HUES48 (cell line): ENCODE data around the gene P2RX4.

Source experiments
- H3K27ac ChIP-seq: one replicate; pipeline ENCODE4 v1.7.0; 2013; ENCODE audit warnings: low read depth, low read length, inconsistent platforms
- H3K27me3 ChIP-seq: 2 replicates; pipeline ENCODE4 v1.6.1; 2013; ENCODE audit warnings: mild to moderate bottlenecking, low read length; ENCODE audit not compliant: control insufficient read depth, insufficient read depth
- H3K36me3 ChIP-seq: 2 replicates; pipeline ENCODE4 v1.6.1; 2013; ENCODE audit warnings: low read length; ENCODE audit not compliant: control insufficient read depth, insufficient read depth
- H3K4me1 ChIP-seq: 2 replicates; pipeline ENCODE4 v1.6.1; 2013; ENCODE audit warnings: mild to moderate bottlenecking, low read length; ENCODE audit not compliant: control insufficient read depth, insufficient read depth
- H3K4me3 ChIP-seq: 2 replicates; pipeline ENCODE4 v1.5.1; 2013; ENCODE audit warnings: mild to moderate bottlenecking, low read depth, low read length
- H3K9ac ChIP-seq: 2 replicates; pipeline ENCODE4 v1.6.1; 2013; ENCODE audit warnings: mild to moderate bottlenecking, low read depth, low read length, moderate library complexity
- H3K9me3 ChIP-seq: 2 replicates; pipeline ENCODE4 v1.6.1; 2013; ENCODE audit warnings: low read length; ENCODE audit not compliant: control insufficient read depth, insufficient read depth

The P2RX4 gene

DNA sequence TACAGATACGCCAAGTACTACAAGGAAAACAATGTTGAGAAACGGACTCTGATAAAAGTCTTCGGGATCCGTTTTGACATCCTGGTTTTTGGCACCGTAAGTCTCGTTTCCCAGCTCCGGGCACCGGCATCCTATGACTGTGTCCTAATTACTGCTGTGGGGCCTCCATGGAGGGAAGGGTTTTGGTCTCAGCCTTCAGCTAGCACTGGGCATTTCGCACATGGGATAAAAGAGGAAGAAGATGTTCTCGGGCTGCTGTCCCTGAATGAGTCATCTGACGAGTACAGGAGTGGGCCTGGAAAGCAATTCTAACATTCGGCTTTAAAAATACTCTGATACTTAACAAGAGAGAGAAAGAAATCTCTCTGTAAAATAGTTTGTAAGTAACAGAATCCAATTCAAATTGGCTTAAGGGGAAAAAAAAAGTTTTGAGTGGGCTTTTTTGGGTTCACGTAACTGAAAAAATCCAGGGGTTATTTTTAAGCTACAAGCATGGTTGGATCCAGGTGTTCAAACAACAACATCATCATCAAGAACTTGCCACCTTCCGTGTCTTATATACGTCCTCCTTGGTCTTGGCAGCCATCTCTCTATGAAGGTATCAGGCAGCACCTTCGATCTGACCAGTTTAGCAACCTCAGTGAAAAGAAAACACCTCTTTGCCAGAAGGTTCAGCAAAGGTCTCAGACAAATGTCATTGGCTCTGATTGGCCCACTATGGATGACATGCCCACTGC lies 34.4 kb upstream of the P2RX4 start:
- H3K4me1 ChIP-seq: no peaks in the 10 kb centered on the region
- no peaks in the 10 kb centered on the region for H3K27me3 ChIP-seq
- H3K9ac ChIP-seq: no peak overlapping the region
- no peaks in the 10 kb centered on the region for H3K36me3 ChIP-seq
- no peak overlapping the region for H3K27ac ChIP-seq
- no peaks in the 10 kb centered on the region for H3K9me3 ChIP-seq
- no peak overlapping the region for H3K4me3 ChIP-seq

DNA sequence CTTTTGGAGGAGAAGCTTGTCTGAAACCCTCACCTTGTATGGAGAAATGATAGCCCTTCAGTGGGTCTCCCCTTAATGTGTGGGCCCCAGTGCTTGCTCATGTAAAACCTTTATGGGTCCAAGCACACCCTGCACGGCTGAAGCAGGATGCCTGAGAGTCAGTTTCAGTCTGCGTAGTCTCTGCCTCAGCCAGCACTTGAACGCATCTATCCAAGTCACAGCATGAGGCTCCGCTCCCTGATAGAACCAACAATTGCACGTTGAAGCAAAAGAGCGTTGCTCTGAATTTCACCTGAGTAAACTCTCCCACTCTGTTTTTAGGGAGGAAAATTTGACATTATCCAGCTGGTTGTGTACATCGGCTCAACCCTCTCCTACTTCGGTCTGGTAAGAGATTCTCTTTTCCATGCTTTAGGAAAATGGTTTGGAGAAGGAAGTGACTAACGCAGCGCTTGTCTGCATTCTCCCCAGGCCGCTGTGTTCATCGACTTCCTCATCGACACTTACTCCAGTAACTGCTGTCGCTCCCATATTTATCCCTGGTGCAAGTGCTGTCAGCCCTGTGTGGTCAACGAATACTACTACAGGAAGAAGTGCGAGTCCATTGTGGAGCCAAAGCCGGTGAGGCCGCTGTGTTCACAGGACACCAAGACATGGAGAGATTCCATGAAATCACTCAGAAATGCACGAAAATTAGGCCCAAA lies 33.0 kb upstream of the P2RX4 start:
- Histone ChIP-seq H3K4me3 (no peak overlapping the region), H3K27ac (no peak overlapping the region), H3K9ac (no peak overlapping the region), H3K36me3 (no peaks in the 10 kb centered on the region), H3K4me1 (no peaks in the 10 kb centered on the region), H3K27me3 (no peaks in the 10 kb centered on the region), H3K9me3 (no peaks in the 10 kb centered on the region)

DNA sequence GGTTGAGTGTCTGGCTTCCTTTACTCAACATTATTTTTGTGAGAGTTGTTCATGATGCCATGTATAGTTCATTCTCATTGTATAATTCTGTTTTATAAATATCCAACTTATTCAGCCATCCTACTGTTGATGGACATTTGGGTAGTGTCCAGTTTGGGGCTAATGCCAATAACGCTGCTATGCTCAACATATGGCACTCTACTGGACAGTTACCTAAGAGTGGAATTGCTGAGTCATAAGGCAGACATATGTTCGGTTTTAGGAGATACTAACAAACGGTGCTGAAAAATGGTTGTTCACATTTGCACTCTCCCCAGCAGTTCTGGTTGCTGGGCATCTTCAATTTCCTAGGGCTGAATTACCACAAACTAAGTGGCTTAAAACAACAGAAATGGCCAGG lies 28.7 kb upstream of the P2RX4 start:
- H3K4me3 ChIP-seq: no peak overlapping the region
- no peak overlapping the region for H3K27ac ChIP-seq

DNA sequence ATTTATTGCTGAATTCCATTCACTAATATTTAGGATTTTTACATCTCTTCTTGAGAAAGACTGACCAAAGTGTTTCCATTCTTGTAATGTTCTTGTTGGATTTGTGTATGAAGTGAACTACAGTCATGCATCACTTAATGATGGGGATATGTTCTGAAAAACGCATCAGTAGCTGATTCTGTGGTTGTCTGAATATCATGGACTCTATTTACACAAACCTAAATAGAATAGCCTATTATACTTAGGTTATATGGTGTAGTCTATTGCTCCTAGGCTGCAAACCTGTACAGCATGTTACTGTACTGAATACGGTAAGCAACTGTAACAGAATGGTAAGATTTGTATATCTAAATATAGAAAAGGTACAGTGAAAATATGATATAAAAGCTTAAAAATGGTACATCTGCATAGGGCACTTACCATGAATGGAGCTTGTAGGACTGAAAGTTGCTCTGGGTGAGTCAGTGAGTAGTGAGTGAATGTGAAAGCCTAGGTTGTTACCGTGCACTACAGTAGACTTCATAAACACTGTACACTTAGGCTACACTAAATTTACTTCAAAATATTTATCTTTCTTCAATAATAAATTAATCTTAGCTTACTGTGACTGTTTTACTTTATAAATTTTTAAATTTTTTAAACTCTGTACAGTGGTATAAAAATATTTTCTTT lies 27.6 kb upstream of the P2RX4 start:
- Histone ChIP-seq H3K27me3 (no peaks in the 10 kb centered on the region), H3K9ac (no peak overlapping the region), H3K4me1 (no peaks in the 10 kb centered on the region), H3K4me3 (no peak overlapping the region), H3K27ac (no peak overlapping the region), H3K9me3 (no peaks in the 10 kb centered on the region), H3K36me3 (no peaks in the 10 kb centered on the region)

More for the DNA sequence above, 28.7 kb upstream of the P2RX4 start:
- no peaks in the 10 kb centered on the region for H3K36me3 ChIP-seq
- H3K4me1 ChIP-seq: no peaks in the 10 kb centered on the region
- H3K9me3 ChIP-seq: no peaks in the 10 kb centered on the region
- H3K9ac ChIP-seq: no peak overlapping the region
- H3K27me3 ChIP-seq: no peaks in the 10 kb centered on the region

DNA sequence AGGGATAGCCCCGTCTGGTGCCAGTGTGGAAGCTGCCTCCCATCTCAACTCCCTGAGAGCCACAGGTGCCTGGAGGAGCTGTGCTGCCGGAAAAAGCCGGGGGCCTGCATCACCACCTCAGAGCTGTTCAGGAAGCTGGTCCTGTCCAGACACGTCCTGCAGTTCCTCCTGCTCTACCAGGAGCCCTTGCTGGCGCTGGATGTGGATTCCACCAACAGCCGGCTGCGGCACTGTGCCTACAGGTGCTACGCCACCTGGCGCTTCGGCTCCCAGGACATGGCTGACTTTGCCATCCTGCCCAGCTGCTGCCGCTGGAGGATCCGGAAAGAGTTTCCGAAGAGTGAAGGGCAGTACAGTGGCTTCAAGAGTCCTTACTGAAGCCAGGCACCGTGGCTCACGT lies 25.5 kb upstream of the P2RX4 start:
- Histone ChIP-seq H3K9ac (no peak overlapping the region), H3K36me3 (no peaks in the 10 kb centered on the region), H3K27ac (no peak overlapping the region), H3K4me1 (no peaks in the 10 kb centered on the region), H3K4me3 (no peak overlapping the region), H3K9me3 (no peaks in the 10 kb centered on the region), H3K27me3 (no peaks in the 10 kb centered on the region)

DNA sequence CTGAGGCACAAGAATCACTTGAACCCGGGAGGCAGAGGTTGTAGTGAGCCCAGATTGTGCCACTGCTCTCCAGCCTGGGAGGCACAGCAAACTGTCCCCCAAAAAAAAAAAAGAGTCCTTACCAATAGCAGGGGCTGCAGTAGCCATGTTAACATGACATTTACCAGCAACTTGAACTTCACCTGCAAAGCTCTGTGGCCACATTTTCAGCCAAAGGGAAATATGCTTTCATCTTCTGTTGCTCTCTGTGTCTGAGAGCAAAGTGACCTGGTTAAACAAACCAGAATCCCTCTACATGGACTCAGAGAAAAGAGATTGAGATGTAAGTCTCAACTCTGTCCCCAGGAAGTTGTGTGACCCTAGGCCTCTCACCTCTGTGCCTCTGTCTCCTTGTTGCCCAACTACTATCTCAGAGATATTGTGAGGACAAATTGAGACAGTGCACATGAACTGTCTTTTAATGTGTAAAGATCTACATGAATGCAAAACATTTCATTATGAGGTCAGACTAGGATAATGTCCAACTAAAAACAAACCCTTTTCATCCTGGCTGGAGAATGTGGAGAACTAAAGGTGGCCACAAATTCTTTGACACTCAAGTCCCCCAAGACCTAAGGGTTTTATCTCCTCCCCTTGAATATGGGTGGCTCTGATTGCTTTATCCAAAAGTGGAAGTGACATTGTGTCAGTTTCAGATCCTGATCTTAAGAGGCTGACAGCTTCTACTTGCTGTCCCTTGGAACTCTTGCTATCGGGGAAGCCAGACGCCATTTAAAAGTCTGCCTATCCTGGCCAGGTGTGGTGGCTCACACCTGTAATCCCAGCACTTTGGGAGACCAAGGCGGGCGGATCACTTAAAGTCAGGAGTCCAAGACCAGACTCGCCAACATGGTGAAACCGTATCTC lies 24.7 kb upstream of the P2RX4 start:
- Histone ChIP-seq H3K9ac (no peak overlapping the region), H3K27me3 (no peaks in the 10 kb centered on the region), H3K4me3 (no peak overlapping the region), H3K4me1 (no peaks in the 10 kb centered on the region), H3K27ac (no peak overlapping the region), H3K9me3 (no peaks in the 10 kb centered on the region), H3K36me3 (no peaks in the 10 kb centered on the region)

DNA sequence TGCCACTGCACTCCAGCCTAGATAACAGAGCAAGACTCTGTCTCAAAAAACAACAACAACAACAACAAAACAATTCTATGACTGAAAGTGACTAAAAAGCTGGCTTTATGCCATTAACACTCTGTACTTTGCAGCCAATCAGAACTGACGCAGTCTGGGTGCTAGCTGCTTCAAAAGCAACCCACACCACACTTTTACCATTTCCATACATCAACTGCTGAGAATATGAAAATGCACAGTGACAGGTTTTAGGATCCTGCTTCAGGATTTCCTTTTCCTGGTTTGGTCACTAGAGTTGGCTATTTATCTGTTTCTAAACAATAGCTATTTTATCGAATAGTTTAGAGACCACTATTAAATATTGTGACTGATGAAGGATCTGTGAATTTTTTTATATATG lies 23.1 kb upstream of the P2RX4 start:
- no peaks in the 10 kb centered on the region for H3K4me1 ChIP-seq
- H3K9ac ChIP-seq: no peak overlapping the region
- H3K27ac ChIP-seq: no peak overlapping the region
- H3K36me3 ChIP-seq: no peaks in the 10 kb centered on the region
- no peaks in the 10 kb centered on the region for H3K9me3 ChIP-seq
- H3K4me3 ChIP-seq: no peak overlapping the region
- H3K27me3 ChIP-seq: no peaks in the 10 kb centered on the region

DNA sequence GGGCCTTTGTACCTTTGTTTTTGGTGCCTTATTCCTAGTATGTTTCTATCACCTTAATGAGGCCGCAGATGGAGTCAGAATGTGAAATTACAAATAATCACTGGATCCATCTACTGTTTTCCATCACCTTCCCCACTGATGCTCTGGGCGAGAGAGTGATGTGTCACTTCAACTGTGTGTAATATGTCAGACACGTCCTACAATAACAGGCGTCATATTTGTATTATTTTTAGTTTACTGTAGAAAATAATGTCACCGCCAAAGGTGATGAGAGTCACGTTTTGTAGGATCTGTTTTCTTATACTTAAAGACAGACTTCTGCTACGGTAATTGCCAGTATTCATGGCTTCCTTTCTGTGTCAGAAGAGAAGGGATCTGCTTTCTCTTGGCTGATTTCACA lies 22.4 kb upstream of the P2RX4 start:
- no peaks in the 10 kb centered on the region for H3K27me3 ChIP-seq
- H3K36me3 ChIP-seq: no peaks in the 10 kb centered on the region
- no peak overlapping the region for H3K9ac ChIP-seq
- H3K4me3 ChIP-seq: no peak overlapping the region
- no peak overlapping the region for H3K27ac ChIP-seq
- no peaks in the 10 kb centered on the region for H3K4me1 ChIP-seq
- H3K9me3 ChIP-seq: no peaks in the 10 kb centered on the region

DNA sequence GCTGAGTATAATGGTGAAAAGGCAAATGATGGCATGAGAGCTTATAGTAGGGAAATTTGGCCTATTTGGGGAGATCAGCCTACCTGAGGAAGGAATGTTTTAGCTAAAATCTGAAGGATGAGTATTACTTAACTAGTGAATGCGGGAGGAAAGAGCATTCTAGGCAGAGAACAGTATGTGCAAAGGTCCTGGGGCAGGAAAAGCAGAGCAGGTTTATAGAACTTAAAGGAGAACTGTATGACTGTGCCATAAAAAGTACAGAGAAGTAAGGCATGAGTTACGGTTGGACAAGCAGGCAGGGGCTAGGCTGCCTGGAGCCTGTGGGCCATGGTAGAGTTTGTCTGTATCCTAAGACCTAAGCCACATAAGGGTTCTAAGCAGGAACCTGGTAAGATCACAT lies 21.7 kb upstream of the P2RX4 start:
- H3K27ac ChIP-seq: no peak overlapping the region
- no peak overlapping the region for H3K4me3 ChIP-seq
- no peak overlapping the region for H3K9ac ChIP-seq
- no peaks in the 10 kb centered on the region for H3K9me3 ChIP-seq
- H3K36me3 ChIP-seq: no peaks in the 10 kb centered on the region
- no peaks in the 10 kb centered on the region for H3K4me1 ChIP-seq
- no peaks in the 10 kb centered on the region for H3K27me3 ChIP-seq

DNA sequence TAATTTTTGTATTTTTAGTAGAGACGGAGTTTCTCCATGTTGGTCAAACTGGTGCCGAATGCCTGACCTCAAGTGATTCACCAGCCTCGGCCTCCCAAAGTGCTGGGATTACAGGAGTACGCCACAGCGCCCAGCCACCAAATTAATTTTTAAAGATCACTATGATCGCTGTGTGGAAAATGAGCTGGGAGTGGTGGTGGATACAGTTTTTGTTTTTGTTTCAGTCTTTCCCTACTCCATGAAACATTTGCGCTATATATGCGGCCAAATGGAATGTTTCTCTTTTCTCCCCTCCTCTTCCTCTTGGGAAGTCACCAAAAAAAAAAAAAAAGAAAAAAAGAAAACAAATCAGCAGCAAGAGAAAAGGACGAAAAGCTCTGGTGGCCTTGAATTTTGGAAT lies 20.8 kb upstream of the P2RX4 start:
- H3K4me1 ChIP-seq: no peaks in the 10 kb centered on the region
- H3K36me3 ChIP-seq: no peaks in the 10 kb centered on the region
- H3K4me3 ChIP-seq: no peak overlapping the region
- no peak overlapping the region for H3K27ac ChIP-seq
- no peaks in the 10 kb centered on the region for H3K27me3 ChIP-seq
- H3K9me3 ChIP-seq: no peaks in the 10 kb centered on the region
- no peak overlapping the region for H3K9ac ChIP-seq
